NCI-H1694 (cell line): Measurements from ENCODE around the gene RSL24D1.

ENCODE experiments used
- DNase-seq: peaks from one replicate; lab custom pipeline; 2025; lab: John Stamatoyannopoulos, UW

RSL24D1 gene

DNA sequence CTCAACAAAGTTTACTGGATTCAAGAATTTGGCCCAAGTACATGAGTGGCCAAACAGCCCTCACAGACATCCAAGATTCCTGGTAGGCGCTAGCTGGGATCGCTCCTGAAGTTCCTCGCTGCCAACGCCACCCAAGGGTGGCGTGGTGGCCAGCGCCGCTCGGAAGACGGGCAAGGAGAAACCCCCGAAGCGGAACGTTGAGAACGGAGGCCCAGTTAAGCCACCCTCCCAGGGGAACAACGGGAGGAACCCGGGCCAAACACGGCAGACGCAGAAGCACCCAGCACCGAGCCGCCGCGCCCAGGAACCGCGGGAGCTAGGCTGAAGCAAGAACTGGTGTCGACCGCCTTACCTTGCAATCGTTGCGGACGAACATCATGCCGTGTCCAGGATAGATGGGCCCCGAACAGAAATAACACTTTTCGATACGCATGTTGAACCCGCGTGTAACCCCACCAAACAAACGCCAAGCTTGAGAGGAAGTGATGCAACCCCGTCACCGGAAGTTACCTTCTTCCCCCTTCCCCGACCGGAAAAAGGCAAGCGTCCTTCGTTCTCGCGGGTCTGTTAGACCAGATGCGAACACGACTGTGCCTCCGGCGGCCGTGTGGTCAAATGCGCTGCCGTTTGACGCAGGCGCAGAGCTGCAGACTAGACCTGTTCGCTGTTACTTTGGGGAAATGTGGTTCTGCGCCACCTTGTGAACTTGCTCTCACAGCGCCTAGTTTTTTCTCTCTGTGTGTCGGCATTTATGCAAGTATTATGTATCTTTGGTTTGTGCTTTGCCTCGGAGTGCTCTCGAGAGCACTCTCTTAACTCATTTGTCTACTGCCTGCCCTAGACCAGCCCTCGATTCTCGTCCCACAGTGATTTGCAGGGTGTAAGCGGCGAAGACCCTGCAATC is at the start of gene RSL24D1:
Gene RSL24D1, minus strand, starts transcription at position 484 of the 904 bp plus-strand sequence. Its CDS starts 51 bp downstream, at position 433.
- DNase-seq = peak; percentile 94

DNA sequence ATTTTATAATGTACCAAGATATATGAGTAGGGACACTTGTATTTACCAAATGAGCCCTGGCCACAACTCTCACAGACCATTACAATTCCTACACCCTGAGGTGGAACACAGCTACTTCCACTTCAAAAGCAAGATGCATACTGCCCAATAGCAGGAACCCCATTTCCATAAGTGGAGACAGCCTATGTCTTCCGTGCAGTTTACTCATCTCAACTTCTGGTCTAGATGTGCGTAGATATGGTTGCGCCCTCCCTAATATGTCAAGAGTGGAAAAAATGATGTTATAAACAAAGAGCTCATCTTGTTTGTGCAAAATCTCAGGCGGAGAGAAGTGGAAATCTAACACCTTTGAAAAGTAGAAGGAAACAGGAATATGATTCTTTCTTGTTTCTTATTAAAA is 48.3 kb upstream of the RSL24D1 start:
- no peak for DNase-seq

DNA sequence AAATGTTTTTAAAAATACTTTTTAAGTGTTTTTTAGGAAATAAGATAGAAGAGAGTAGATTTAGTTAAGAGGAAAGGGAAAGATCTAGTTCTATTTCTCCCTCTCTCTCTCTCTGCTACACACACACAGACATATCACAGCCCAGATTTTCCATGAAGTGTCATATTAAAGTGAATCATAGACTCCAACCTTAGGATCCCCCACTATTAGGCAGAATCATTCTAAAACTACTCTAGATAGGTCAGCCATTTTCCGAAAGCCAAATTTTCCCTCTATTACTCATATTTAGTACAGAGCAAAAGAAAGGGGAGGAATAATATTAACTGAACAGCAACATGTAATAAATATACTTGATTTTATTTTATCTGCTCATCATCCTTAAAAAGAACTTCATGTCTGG is 45.1 kb upstream of the RSL24D1 start:
- no peak for DNase-seq

DNA sequence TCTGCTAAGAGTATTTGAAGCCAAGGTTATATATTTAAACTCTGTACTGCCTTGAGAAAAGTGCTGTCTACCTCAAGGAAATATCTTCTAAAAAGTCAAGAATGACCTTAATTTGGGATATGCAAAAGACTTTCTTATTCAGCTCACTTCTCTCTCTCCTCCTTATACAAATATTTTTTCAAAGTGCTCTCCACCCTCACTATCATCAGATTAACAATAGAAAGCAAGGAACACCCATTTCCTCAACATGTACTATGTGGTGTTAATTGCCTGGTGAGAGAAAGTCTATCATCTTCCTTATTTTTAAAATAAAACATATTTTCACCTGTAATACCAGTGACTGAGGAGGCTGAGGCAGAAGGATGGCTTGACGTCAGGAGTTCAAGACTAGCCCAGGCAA is 44.4 kb upstream of the RSL24D1 start:
- no peak for DNase-seq

DNA sequence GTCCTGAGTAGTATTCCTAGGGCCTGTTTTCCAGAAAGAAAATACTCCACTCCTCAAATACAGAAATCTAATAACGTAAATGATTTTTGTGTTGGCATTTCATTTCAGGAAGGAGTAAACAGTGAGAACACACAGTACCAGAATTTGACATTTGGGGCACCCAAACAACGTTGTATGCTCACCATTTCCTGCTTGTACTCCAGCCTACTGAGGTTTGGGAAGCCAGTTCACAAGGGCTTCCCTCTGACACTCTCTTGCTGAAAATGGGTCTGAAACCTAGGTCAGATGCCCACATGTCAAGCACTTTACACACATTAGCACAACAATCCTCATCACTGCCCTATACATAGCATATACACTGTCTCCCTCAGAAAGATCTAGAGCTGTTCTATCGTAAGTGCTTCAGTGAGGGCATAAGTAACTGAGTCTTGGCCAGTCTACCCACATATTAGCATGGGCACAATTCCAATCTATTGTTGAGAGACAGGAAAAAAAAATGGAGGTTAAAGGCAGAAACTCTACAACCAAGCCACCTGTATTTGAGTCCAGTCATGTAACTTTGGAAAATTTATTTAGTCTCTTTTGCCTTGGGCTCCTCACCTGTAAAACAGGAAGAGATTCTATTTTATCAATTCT is 43.5 kb upstream of the RSL24D1 start:
- no peak for DNase-seq

DNA sequence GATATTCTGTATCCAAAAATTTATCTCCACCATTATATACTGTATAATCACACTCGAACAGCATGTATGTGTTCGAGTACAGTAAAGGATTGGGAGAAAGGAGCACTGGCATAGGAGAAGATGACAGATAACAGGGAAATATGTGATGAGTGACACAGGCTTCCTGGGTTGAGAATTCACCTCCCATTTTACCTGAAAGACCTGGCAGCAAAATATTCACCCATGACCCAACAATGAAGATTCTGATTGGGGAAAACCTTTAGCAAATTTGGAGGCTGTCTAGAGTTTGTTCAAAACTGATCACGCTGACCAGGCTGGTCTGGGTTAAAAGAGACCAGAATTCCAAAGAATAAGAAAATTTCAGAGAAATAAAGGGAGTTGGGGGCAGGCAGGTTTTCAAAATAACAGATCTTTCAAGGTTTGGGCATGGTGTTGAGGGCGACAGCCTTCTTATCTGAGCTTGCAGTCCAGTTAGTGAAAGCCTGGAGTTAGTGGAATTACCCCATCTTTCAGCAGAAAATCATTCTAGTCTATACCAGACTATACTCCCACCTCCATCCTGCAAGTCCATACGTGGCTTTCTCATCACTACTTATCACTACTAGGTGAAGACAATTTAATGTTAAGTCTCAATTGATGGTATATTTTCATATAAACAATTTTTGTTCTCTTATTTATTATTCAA is 42.8 kb upstream of the RSL24D1 start:
- DNase-seq = no peak

DNA sequence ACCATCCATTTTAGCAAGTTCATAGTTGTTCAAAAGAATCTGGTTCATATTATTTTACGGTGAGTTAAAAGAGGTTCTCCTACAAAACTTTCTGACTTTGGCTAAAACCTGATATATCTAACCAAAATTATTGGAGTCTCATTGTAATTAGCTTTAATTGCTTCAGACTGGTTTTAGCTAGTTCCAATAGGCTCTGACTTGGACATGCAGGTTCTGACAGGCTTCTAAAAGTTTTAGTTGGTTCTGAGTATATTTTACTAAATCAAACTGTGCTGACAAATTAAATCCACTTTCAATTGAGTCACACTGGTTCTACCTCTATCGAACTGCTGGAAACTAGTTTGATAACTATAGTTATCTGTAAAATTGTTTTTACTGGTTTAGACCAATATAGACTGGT is 42.1 kb upstream of the RSL24D1 start:
- no peak for DNase-seq

DNA sequence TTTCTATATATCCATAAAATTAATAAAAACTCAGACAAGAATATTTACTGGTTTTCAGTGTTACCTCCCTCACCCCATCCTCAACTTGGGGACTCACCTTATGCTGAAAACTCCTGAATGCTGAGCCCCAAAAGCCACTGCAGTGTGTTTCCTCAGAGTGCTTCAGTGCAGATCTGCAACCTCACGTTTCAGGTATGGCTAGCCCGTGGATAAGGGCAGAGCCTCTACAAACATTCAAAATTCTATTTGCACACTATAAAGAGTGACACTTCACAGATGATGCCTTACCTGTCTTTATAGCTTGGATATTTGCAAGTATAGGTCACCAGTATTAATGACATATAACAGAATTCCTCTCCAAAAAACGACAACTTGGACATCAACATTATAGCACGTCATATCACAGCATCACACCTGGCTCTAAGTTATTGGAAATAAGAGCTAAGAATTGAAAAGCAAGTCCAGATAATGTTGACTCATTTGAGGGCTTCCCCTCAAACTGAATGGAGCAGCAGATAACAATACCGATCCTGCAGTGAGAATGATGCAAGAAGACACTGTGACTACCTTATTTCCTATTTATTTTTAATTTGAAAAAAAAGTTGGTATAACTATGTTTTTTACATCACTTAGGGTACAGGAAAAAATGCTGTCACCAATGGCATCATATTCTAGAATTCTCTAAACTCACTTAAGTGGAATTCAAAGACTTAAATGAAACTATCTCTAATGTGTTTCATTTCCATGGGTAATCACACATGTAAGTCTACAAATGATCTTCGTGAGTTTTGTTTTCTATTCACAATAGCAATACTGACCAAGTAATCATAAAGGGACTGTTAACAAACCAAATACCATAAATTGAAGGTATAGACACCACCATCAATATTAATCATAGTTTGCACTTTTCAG is 40.7 kb upstream of the RSL24D1 start:
- no peak for DNase-seq

DNA sequence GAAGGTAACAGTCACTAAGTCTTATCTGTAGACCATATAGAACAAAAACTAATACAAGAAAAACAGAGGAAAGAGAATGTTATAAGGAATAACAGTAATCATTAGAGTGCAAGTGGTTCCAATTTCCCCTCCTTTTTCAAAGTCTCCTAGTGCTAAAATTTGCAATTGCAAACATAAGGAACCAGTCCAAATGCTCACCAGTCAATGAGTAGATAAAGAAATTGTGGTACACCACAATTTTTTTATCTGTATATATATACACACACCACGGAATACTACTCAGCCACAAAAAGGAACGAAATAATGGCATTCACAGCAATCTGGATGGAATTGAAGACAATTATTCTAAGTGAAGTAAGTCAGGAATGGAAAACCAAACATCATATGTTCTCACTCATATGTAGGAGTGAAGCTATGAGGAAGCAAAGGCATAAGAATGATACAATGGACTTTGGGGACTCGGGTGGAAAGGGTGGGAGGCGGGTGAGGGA is 38.9 kb upstream of the RSL24D1 start:
- DNase-seq = no peak

DNA sequence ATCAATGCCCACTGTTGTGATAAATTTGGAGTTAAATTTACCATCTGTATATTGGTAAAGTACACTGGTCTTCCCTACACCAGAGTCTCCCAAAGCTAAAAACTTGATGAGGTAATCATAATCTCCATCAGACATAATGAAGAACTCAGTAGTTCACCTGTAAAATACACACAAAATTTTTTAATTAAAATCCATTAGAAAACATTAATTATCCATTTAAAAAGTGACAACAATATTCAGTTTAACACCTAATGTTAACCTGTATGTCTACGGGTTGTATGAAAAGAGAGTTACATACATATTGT is 38.0 kb upstream of the RSL24D1 start:
- no peak for DNase-seq

DNA sequence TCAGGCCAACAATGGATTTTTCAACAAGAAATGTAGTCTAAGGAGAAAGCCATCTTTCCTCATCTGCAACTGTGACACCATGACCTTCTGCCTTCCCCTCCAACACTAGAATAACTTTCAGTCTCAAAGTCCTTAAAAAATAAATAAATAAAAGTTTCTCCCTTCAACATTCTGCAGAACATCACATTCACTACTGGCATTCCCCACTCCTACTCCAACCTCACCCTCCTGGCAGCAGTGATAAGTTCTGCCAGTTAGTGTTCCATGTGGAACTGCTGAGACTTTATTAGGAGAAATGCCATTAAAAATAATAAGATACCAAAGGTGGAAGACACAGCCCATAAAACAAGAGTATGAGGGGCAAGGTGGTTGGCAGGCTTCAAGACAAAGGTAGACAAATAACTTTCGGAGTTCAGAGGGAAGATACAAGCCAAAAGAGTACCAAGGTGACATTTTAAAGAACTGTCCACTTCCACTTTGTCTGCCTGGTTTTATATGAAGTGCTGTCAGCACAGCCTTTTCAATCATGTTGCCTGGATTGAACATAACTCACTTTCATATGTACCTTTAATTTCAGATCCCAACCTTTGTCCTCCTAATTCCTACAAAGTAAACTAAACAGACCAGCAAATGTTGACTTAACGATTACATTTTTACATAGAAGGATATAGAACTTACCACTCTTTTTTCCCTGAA is 37.5 kb upstream of the RSL24D1 start:
- no peak for DNase-seq

DNA sequence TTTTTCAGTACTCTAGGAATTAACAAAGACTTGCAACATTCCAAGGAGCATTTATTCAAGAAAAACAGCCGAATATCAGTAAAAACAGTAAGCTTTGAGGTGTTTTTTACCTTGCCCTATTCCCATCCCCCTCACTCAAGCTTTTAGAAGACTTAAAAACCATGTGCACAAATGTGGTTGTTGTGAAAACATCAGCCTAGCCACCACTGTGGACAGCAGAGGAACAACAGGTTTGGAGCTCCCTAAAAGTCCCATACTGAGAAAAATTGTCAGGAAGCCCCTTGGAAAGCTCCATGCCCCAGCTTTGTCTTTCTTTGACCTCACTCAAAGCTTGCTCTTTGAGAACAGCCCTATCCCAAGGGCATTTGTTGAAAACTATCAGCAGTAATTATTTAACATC is 34.7 kb upstream of the RSL24D1 start:
- no peak for DNase-seq

DNA sequence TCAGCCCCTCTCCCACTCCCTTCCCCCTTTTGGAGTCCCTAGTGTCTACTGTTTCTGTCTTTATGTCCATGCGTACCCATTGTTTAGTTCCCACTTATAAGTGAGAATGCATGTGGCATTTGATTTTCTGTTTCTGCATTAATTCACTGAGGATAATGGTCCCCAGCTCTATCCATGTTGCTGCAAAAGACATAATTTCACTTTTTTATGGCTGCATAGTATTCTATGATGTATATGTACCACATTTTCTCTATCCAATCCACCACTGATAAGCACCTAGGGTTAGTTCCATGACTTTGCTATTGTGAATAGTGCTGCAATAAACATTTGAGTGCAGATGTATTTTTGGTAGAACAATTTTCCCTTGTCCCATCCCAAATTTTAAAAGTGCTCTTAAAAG is 34.2 kb upstream of the RSL24D1 start:
- DNase-seq = no peak

DNA sequence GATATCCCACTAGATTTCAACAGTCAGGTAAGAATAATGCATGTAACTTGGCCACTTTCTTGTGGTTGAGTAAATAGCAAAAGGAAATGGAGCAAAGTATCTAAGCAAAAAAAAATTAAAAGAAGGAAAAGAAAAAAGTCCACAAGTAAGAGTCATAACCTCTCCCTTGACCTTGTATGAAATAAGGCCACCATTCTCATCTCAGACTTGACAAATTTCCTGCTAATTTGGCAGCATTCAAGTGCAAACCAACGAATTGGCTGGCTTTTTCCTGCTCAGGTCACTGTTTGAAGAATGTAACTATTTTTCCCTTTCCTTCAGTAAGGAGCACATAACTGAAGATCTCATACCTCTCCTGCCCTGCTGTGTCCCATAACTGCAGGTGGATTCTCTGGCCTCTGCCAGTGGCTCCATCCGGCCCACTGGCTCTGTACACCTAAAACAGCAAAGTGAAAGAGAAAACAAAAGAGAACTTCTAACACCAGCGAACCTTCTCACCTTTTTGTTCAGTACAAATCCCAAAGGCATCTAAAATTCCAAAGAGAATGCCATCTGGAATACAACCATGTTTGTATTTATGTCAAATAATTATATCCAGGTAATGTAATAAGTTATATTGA is 33.4 kb upstream of the RSL24D1 start:
- no peak for DNase-seq

DNA sequence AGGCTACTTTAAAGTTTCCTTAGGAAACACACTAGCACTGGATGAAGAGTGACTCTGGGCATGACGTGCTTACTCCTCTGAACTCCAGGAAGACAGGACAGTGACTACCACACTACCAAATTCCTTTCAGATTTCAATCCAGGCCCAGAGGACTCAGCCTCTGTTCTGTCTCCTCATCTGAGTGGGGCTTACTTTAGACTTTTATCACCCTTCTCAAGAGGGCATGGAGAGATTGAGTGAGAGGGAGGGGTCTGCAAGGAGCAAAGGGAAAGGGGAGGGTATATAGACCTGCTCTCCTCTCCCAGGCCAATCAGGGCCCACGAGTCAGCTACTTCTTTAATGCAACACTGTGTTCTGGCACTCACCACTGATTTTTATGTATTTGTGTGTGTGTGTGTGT is 29.4 kb upstream of the RSL24D1 start:
- DNase-seq = no peak

DNA sequence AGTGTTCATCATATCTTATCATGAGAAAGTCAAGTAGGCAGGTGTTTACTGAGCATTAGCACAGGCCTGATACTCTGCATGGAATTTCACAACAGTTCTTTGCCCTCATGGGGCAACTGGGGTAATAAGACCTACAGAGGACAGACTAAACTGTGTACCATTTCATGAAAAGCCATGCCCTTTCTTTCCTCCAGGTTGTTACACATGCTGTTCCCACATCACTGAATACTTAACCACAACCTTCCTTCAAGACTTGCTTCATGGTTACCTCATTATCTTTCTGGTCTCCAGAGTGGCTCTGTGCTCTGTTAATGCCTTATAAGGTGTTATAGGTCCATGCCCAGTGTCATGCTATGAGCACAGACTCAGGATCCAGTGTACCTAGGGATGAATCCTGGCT is 28.2 kb upstream of the RSL24D1 start:
- no peak for DNase-seq

DNA sequence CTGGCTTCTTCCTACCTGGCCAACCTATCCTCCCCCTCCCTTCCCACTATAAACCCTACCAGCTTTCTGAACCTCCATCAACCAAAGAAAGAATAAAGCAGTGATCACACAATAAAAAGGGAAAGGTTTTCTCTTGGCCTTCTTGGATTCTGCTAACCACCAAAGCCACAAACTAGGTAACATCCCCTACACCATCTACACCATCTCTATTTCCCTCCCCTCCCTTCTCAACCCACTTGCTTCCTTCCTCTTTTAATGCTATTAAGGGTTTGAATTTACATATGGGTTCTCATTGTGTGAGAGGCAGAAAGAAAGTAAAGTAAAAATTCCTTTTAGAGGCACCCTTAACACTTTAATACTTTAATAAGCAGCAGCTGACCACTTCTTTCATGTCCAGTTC is 25.8 kb upstream of the RSL24D1 start:
- DNase-seq = no peak

DNA sequence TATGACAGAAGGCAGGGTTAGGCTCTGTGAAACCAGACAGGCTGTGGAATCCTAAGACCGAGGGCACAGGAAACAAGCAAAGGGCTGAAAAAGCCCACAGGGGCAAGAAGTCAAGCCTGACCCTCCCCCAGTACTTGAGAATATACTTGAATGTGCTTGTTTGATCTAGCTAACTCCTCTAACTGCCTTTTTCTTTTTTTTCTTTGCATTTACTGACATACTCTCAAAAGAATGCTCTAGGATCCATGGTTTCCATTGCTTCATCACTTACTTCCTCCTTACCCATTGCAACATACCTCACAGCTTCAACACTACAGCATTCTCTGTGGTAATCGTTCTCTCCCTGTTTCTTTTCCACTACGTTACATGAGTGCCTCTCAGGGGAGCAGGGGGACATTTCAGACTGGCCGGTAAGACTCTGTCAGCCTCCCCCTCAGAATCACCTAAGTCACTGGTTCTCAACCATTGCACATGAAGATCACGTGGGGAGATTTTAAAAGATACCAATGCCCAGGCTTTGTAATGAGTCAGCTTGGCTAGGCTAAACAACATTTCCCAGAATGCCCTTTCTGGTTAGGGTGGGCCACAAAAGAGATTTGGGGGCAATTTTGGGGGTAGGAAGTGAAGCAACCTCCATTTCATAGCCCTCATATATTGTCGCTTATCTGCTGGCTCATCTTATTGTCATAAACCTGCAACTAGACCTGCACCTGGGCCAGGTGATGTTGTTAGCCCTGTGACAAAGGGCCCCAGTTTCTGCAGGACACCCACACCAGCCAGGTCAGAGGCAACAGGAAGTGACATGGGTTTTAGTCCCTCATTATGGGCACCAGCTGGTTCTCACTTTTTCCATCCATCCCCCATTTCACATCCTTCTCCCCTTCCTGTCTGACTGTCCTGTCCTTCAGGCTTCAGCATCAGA is 24.6 kb upstream of the RSL24D1 start:
- no peak for DNase-seq

DNA sequence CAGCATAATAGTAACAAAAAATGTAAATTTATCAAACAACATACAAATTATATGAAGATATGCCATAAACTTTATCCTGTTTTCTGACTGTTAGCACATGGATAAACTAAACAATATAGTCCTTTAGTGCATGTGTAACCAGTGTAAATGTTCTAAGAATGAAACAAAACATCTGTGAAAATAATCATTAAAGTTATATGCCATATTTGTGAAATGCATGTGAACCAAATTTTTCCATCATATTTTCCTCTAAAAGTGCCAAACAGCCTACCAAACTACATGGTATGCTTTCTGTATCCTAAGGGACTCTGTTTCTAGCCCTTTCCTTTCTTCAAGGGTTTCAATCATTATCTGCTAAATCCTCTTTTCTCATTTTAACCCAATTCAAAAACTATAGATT is 23.9 kb upstream of the RSL24D1 start:
- no peak for DNase-seq

DNA sequence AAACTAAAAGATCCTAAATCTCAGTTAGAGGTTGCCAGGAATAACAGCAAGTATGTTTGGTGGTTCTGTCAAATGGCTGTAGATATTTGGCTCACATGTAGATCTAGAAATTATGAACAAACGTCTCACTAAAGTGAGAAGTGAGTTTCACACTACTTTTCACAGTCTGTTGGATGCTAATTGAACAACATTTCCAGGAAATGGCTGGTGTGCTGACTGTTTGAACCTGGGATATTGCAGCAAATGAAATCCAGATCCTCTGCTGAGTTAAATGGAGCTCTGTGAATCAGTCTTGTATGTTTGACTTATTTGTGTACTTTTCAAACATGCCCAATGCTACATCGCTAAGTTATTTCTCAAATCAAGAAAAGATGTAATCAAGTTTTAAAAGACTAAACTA is 21.3 kb upstream of the RSL24D1 start:
- DNase-seq = no peak
